Inflammatory macrophage (primary cell): ENCODE results near the gene COL23A1.

Source experiments
- DNase-seq, 2 donors: peaks; one replicate each; pipeline ENCODE4 v3.0.0-alpha.2; 2020 to 2022

Gene COL23A1

GRCh38 chr5:178216088-178216534 is 374.1 kb downstream of the COL23A1 start:
- DNase-seq = peak in 1 of 2 donors; percentile 28

DNA sequence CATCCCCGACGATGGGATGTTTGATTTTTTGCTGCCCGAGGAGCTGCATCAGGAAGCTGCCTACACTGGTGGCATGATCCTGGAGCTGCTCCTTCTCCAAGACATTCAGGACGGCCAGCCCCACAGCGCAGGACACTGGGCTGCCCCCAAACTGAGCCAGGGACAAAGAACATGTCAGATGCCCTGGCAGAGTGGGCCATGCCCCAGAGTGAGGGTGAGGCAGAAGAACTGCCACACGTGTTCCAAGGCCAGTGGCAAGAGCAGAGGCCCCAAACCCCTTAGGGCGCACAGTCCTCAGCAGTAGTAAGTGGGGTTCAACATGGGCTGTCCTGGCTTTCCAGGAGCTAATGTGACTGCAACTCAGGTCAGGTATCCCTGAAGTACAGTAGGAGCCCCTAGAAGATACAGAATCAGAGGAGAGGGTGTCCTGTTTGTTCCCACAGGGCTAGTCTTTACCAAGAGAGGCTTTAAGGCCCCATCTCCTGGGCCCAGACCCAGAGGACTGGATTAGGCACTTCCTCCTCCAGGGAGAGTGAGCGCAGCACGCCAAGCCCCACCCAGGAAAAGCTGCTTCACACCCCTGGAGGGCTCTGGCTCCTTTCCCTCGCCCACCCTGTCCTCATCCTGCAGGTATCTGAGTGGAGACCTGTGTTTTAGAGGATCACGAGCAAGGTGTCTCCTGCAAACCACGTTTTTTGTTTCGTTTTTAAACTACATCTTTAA is 374.8 kb downstream of the COL23A1 start:
- no peak for DNase-seq

DNA sequence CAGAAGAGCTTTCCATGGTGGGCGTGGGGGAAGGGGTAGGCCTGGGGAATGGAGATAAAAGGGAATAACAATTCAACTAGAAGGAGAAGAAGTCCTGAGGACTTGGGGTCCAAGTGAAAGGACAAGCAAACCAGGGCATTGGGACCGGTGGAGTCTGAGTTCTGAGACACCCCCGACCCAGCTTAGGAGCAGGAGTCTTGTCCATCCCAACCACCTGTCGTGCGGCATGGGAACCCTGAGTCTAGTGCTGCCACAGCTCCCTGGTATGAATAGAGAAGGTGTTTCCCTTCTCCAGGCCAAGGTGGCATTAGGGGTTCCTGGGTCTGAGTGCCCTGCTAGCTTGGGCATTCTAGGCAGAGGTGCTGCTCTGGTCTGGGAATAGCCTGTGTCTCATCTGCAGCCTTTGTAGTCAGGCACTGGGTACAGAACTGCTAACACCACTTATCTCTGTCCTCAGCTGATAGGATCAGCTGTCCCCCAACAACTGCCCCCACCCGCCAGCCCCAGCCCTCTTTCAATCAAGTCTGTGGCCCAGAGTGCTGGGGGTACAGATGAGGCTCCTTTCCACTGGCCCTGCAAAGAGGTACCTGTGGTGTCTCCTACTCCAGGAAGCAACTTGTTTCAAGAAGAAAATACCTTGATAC is 375.9 kb downstream of the COL23A1 start:
- DNase-seq = no peak

- no peak for DNase-seq
These were observed 376.4 kb downstream of the COL23A1 start for GRCh38 chr5:178213748-178214151.

DNA sequence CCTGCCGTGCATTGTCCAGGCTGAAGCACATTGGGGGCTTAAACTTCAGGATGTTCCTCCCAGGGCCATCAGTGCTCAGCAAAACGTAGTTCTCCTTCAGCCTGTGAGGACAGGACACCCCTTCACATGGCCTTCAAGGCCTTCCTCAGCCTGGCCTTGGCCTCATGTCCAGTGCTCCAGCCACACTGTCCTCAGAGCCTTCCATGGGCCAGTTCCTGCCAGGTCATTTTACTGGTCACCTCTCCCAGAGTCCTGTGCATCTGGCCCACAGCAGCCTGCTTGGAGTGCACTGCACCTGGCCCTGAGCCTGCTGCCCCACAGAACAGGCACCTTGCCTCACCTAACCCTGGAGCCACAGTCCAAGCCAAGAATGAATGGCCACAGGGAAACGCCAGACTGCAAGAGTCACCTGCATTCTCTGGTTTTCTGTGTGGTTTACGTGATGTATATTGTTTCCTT is 377.2 kb downstream of the COL23A1 start:
- no peak for DNase-seq

GRCh38 chr5:178212241-178213002 is 377.8 kb downstream of the COL23A1 start:
- no peak for DNase-seq

DNA sequence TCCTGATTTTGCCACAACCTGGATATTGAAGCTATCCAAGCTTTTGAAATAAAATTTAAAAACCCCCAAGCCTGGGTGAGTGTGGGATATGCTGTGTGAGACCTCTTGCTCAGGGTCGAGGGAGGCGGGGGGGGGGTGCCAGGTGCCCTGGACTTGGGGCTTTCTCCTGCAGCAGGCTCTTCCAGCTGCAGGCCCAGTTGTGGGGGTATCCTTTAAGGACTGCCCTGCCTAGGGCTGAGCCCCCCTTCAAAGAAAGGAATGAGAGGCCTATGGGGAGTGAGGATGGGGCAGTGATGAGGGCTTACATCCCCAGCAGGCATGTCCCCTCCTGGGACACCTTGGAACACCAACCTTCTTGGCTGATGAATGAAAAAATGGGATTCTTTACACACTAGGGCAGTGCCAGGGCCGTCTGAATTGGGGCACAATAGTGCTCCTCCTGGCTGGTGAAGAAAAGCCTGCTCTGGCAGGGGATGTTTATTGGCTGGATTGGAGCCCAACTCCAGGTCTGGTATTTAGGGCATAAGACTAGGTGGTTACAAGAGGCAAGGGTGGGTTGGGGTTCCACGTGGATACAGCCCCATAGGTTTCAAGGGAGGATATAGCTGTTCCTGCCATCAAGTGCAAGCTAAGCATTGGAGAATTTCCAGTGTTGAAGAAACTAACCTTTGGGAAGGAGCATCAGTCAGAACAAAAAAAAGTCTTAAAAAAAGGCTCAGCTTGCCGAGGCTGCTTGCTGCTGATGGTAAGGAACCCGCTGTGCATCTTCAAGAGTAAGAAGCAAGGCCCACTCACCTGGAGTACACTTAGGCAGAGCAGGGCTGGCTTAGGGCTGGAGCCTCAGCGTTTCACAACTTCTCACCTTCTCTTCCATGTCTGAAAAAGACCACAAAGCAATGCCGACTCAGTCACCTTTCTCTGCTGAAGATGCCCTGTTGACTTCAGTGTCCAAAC is 378.8 kb downstream of the COL23A1 start:
- DNase-seq = no peak

DNA sequence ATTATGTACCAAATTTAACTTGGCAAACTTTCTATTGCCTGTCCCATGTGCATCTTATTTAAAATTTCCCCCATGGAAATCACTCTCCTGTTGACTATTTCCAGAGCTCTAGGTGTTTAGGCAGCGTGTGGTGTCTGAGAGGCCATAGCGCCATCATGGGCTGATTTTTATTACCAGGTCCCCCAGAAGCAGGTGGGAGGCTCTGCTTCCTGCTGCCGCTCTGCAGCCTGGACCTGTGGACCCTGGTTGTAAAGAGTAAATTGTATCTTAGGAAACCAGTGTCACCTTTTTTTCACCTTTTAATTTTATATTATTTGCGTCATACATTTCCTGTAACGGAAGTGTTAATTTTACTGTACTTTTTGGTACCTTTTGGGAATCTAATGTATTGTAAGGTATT is 379.5 kb downstream of the COL23A1 start:
- no peak for DNase-seq

DNA sequence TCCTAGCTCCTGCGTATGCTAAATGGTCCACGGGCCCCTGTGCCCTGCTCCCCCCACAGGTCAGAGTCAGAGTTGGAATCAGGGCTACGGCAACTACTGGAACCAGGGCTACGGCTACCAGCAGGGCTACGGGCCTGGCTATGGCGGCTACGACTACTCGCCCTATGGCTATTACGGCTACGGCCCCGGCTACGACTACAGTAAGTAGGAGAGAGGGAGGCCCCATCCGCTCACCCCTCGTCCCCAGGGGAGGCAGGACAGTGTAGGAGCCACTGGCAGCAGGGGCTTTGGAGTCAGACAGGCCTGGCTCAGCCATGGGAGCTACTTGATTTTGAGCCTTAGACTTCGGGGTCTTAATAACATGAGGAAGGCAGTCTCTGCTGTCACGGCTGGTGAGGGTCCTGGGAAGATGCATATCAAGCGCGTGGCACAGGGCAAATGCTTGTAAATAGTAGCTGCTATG is 380.1 kb downstream of the COL23A1 start:
- DNase-seq = no peak

GRCh38 chr5:178209334-178210072 is 380.7 kb downstream of the COL23A1 start:
- no peak for DNase-seq

- DNase-seq = no peak
These were observed 381.5 kb downstream of the COL23A1 start for GRCh38 chr5:178208540-178209227.

- no peak for DNase-seq
These were observed 382.3 kb downstream of the COL23A1 start for GRCh38 chr5:178207917-178208280.

GRCh38 chr5:178207183-178207916 is 382.8 kb downstream of the COL23A1 start:
- no peak for DNase-seq

DNA sequence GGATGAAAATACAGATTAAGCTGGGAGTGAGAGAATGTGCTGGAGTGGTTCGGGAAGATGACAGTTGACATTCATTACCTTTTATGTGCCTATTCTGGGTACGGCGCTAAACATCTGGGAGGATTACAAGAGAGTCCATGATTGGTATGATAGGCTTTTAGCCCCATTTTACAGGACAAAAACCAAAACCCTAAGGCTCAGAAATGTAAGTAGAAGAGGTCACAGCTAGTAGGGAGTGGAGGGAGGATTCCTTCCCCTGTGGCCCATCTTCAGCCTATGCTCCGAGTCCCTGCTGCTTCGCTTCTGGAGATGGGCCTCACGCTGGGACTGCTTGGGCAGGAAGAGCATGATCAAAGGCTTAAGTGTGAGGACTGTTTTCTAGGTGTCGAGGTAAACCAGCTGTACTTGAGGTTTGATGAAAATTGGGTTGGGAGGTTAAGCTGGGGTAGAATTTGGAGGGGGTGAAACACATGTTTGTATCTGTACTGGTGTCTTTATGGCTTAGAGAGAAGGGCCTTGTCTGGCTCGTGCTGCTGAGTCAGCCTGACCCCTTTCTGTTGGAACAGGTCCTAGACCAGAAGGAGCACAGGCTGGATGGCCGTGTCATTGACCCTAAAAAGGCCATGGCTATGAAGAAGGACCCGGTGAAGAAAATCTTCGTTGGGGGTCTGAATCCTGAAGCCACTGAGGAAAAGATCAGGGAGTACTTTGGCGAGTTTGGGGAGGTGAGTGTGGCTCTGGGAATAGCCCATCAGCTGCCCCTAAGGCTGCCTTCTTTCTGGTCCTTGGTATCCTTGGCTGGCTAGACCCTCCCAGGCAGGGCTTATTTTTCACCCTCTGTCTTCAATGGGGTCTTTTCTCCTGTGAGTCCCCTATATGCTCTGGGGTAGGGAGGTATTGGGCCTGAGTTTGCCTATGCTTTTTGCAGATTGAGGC is 383.8 kb downstream of the COL23A1 start:
- no peak for DNase-seq

GRCh38 chr5:178205749-178206047 is 384.5 kb downstream of the COL23A1 start:
- no peak for DNase-seq

DNA sequence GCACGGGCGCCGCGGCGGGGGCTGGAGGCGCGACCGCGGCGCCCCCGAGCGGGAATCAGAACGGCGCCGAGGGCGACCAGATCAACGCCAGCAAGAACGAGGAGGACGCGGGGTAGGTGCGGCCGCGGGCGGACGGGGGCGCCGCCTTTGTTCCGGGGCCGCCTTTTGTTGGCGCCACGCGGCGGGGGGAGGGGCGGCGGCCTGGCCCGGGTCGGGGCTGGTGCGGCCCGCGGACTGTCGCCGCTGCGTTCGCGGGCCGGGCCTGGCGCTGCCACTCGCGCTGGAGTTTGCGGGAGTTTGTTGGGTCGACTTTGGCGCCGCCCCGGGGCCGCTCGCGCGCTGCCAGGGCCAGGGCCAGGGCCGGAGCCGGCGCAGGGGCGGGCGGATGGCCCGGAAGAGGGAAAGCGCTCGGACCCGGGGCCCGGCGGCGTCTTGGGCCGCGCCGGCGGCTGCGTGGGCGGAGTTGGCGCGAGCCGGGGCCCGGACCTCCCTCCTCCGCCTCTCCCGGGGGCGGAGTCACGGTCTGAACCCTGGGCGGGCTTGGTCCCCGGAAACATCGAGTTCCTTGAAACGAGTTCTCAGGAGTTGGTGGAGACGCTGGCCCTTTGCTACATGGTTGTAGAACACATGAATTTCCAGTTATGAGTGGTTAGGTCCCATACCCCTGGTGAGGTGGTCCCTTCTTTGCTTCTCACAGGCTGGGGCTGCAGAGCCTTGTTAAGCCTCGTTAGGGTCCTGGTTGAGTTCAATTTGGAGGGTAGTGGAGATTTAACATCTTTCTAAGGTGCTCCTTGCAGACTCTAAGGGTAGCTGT is 385.1 kb downstream of the COL23A1 start:
- peak; percentile 84 to 85 for DNase-seq

DNA sequence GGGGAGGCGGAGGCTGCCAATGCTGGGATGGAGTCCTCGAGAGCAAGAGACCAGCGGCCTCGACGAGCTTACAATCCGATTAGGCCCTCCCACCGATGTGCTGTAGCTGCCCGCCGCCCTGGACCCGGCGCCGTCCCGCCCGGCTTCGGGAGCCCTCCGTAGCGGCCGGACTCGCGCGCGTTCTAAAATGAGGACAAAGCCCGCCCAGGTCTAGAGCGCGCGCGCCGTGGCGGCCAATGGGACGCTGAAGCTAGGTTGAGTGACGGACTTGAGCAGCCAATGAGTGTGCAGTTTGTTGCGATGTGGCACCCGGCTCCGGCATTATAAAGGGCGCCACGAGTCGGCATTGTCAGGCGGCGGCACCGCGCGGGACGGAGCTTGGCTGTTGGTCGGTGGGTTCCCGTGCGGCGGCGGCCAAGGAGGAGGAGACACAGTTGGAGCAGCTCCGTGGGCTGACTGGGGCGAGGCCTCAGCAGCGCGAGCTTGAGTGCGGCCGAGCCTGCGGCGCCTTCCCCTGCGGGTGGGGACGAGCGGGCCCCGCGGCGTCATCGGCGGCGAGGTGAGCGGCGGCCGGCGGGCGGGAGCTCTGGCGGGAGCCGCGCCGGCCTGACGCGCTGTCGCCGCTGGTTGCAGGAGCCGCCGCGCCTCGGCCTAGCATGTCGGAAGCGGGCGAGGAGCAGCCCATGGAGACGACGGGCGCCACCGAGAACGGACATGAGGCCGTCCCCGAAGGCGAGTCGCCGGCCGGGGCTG is 385.8 kb downstream of the COL23A1 start, which contains the start of gene HNRNPAB:
TSS of gene HNRNPAB (plus strand) at position 352 of the 753 bp plus-strand sequence. CDS start at position 657, 305 bp downstream.
- DNase-seq = peak; percentile 96 to 97
